GM18873 (cell line): ENCODE data around the gene ATP2B3.

ENCODE experiments used
- ATAC-seq: cut with Tn5 transposase; IDR thresholded peaks from one replicate; pipeline ENCODE4 v1.9.1; 2021; ENCODE audit warnings: mild to moderate bottlenecking, moderate library complexity, moderate number of reproducible peaks; ENCODE audit not compliant: unreplicated experiment, low FRiP score

Gene ATP2B3

GRCh38 chrX:153564047-153564606 is 46.7 kb downstream of the ATP2B3 start:
- ATAC-seq = no peak

- ATAC-seq = no peak
These were observed 48.6 kb downstream of the ATP2B3 start for GRCh38 chrX:153565996-153566580.

GRCh38 chrX:153568451-153569011 is 51.1 kb downstream of the ATP2B3 start:
- no peak for ATAC-seq

GRCh38 chrX:153569475-153569874 is 52.0 kb downstream of the ATP2B3 start:
- ATAC-seq = no peak

- ATAC-seq = no peak
These were observed 54.1 kb downstream of the ATP2B3 start for GRCh38 chrX:153571534-153571908.

GRCh38 chrX:153572601-153573000 is 55.2 kb downstream of the ATP2B3 start:
- ATAC-seq = no peak

- no peak for ATAC-seq
These were observed 56.5 kb downstream of the ATP2B3 start for GRCh38 chrX:153573984-153574383.

GRCh38 chrX:153576239-153576870 is 58.9 kb downstream of the ATP2B3 start:
- ATAC-seq = no peak

- ATAC-seq = no peak
These were observed 59.5 kb downstream of the ATP2B3 start for GRCh38 chrX:153576961-153577360.

- ATAC-seq = no peak
These were observed 60.9 kb downstream of the ATP2B3 start for GRCh38 chrX:153578200-153578835.

GRCh38 chrX:153578889-153579288 is 61.4 kb downstream of the ATP2B3 start:
- no peak for ATAC-seq

- no peak for ATAC-seq
These were observed 63.4 kb downstream of the ATP2B3 start for GRCh38 chrX:153580700-153581386.

- peak; percentile 96 for ATAC-seq
These were observed 65.5 kb downstream of the ATP2B3 start for GRCh38 chrX:153582896-153583295.

GRCh38 chrX:153583433-153583832 is 66.0 kb downstream of the ATP2B3 start:
- ATAC-seq = no peak

GRCh38 chrX:153585827-153586226 is 68.4 kb downstream of the ATP2B3 start:
- ATAC-seq = no peak

GRCh38 chrX:153587342-153587741 is 69.9 kb downstream of the ATP2B3 start:
- ATAC-seq = no peak

- ATAC-seq = no peak
These were observed 70.8 kb downstream of the ATP2B3 start for GRCh38 chrX:153588021-153588781.

GRCh38 chrX:153588782-153589446 is 71.5 kb downstream of the ATP2B3 start:
- ATAC-seq = no peak
